Uterus (tissue), 4 donors: ENCODE measurements around the gene RBM15. TPM values are rescaled to one million over a fixed set of nuclear protein-coding genes. Genes with fewer than 3 reads are reported as not detected.

Experiments
- DNase-seq, 2 donors: peaks; one replicate each; pipeline ENCODE4 v3.0.0-alpha.2; 2019 to 2020
- H3K27ac ChIP-seq, 2 donors: fragments of 200-600 bp; sonication (generic); 1 replicate in 1 of 2; 2 replicates in 1 of 2; pipeline ENCODE4 v1.5.1; 2016 to 2018
- H3K27me3 ChIP-seq, 2 donors: fragments of 200-600 bp; sonication (generic); one replicate each; pipeline ENCODE4 v1.5.1; 2018 to 2019; ENCODE audit warnings: control low read depth in 1 of 2
- H3K36me3 ChIP-seq, 2 donors: fragments of 200-600 bp; sonication (generic); one replicate each; pipeline ENCODE4 v1.5.1; 2019; ENCODE audit warnings: control low read depth in 1 of 2
- H3K4me1 ChIP-seq, 2 donors: fragments of 200-600 bp; sonication (generic); one replicate each; pipeline ENCODE4 v1.5.1; 2018 to 2019; ENCODE audit warnings: control low read depth in 1 of 2
- H3K4me3 ChIP-seq, 2 donors: fragments of 200-600 bp; sonication (generic); 1 replicate in 1 of 2; 2 replicates in 1 of 2; pipeline ENCODE4 v1.5.1; 2018 to 2019; ENCODE audit warnings: mild to moderate bottlenecking in 1 of 2
- H3K9me3 ChIP-seq, 2 donors: fragments of 200-600 bp; sonication (generic); one replicate each; pipeline ENCODE4 v1.5.1; 2019; ENCODE audit warnings: control low read depth in 1 of 2
- CTCF ChIP-seq, 4 experiments: fragments of 200-600 bp in 2 of 4; fragments of 450-650 bp in 2 of 4; sonication (generic) in 2 of 4; IDR thresholded peaks; one replicate each; pipeline ENCODE4 v1.5.1; 2016 to 2019; ENCODE audit warnings: antibody characterized with exemption in 4 of 4, mild to moderate bottlenecking in 2 of 4, moderate library complexity in 1 of 4
- POLR2A ChIP-seq, 2 donors: fragments of 450-650 bp; IDR thresholded peaks; one replicate each; pipeline ENCODE4 v1.6.1; 2016; ENCODE audit warnings: antibody characterized with exemption in 2 of 2, mild to moderate bottlenecking in 1 of 2, moderate library complexity in 1 of 2
- intact Hi-C: fragments of 100-400 bp; cut with DNase I; formaldehyde crosslinking; loops from one replicate; pipeline ENCODE4 v1.15.1; 2023; ENCODE audit warnings: low total_unique reads
- total RNA-seq, 4 donors: library from RNA; depleted of rRNA in 3 of 4; stranded (reverse); fragments of >200 nt in 3 of 4; gene quantifications; one replicate each; pipeline versions ENCODE4 v1.1.0 to v1.2.4, GENCODE V29; 2014 to 2023
- donor health status: DM: yes; HTN: yes; CAD: no.

RBM15 gene
- total RNA-seq, 4 donors from 2014 or later = 9.2 to 71.1 (median 20.8) TPM

GRCh38 chr1:110338309-110338885, 780 bp upstream of the RBM15 start:
- intact Hi-C loops = no loop called here
- DNase-seq = peak in 1 of 2 donors; percentile 95
- TF ChIP-seq CTCF (IDR thresholded peaks at IDR 0.05) (peak; percentile 58 to 84 (median 64)), POLR2A (IDR thresholded peaks at IDR 0.05) (peak; percentile 26 to 59)
- Histone ChIP-seq H3K4me3 (peak overlapping the region; percentile 58 to 100), H3K9me3 (no peaks in the 10 kb centered on the region), H3K4me1 (peaks cover 7 to 11% of the 10 kb centered on the region in 2 donors), H3K36me3 (no peaks in the 10 kb centered on the region), H3K27me3 (no peaks in the 10 kb centered on the region), H3K27ac (peak overlapping the region; percentile 99)

GRCh38 chr1:110339407-110340206, 430 bp downstream of the RBM15 start:
- peak overlapping the region; percentile 97 to 100 for H3K4me3 ChIP-seq
- H3K4me1 ChIP-seq = peaks cover 7 to 11% of the 10 kb centered on the region in 2 donors
- peak overlapping the region; percentile 90 to 93 for H3K27ac ChIP-seq
- no peak for DNase-seq
- no peaks in the 10 kb centered on the region for H3K27me3 ChIP-seq
- intact Hi-C loops = no loop called here
- no peaks in the 10 kb centered on the region for H3K36me3 ChIP-seq
- H3K9me3 ChIP-seq = no peaks in the 10 kb centered on the region
- TF ChIP-seq CTCF (IDR thresholded peaks at IDR 0.05) (peak; percentile 21 to 73 (median 50)), POLR2A (IDR thresholded peaks at IDR 0.05) (peak in 1 of 2 donors; percentile 82)

GRCh38 chr1:110340207-110340468, 961 bp downstream of the RBM15 start:
- H3K9me3 ChIP-seq = no peaks in the 10 kb centered on the region
- TF ChIP-seq CTCF (IDR thresholded peaks at IDR 0.05) (no peak), POLR2A (IDR thresholded peaks at IDR 0.05) (no peak)
- peak; percentile 19 to 22 for DNase-seq
- H3K27ac ChIP-seq = peak overlapping the region in 1 of 2 donors; percentile 93
- peaks cover 7 to 11% of the 10 kb centered on the region in 2 donors for H3K4me1 ChIP-seq
- intact Hi-C loops = no loop called here
- peak overlapping the region; percentile 97 to 100 for H3K4me3 ChIP-seq
- no peaks in the 10 kb centered on the region for H3K36me3 ChIP-seq
- H3K27me3 ChIP-seq = no peaks in the 10 kb centered on the region

GRCh38 chr1:110341146-110341871, 2.1 kb downstream of the RBM15 start:
- H3K4me1 ChIP-seq = peaks cover 7 to 11% of the 10 kb centered on the region in 2 donors
- no peak overlapping the region for H3K4me3 ChIP-seq
- no peaks in the 10 kb centered on the region for H3K36me3 ChIP-seq

More at GRCh38 chr1:110341146-110341871, 2.1 kb downstream of the RBM15 start:
- Histone ChIP-seq H3K27me3 (no peaks in the 10 kb centered on the region), H3K27ac (no peak overlapping the region), H3K9me3 (no peaks in the 10 kb centered on the region)
- TF ChIP-seq POLR2A (IDR thresholded peaks at IDR 0.05) (no peak), CTCF (IDR thresholded peaks at IDR 0.05) (no peak)
- intact Hi-C loops = no loop called here
- no peak for DNase-seq
